ENCODE results near the gene CCNK.
A peak's percentile ranks its signal among the peaks of the same experiment; 100 is the strongest.

CCNK gene

DNA sequence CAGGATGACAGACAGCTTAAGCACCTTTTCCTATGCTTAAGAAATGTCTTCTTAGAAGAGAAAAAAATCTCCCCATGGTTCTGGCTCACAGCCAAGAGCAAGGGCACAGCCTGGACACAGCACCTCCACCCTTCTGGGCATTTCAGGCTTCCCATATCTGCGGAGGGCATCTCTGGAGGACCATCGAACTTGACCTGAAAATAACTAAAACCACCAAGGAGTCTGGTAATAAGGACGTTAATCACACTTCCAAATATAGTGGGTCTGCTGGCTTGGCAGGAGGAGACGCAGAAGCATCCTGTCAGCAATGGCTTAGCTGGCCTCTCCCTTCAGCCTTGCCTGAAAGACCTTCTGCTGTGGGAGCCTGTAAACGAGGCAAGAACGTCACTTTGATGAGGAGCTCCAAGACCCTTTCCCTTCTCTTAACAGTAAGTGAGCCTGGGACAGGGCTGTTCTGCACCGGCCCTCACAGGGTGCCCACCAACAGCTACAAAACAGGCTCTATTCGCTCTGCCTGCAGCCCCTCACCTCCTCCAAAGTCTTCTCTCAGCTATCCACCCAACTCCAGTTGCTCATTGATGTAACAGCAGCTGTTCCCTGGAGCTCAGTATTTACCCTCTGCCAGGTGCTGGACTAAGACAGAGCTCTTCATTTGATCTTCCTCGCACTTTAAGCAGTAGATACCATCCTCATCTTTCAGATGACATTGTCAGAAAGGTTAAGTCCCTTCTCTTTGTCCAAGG, 13.7 kb upstream of the CCNK start:
- no peak for DNase-seq

DNA sequence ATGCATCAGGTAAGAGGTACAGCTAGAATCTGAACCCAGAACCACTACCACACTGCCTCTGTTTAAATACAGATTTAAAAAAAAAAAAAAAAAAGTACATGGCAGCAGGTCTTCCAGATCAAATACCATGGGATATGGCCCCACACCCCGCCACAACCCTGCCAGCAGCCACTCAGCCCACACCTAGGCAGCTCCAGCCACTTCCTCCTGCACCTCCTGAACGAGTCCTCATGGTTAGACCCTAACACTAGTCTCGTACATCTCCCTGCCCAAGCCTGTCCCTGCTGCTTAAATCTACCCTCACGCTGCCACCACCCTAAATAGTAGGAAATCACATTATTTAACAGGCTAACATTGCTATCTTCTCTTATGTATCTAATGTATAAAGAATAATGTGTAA, 13.1 kb upstream of the CCNK start:
- DNase-seq, result no peak

DNA sequence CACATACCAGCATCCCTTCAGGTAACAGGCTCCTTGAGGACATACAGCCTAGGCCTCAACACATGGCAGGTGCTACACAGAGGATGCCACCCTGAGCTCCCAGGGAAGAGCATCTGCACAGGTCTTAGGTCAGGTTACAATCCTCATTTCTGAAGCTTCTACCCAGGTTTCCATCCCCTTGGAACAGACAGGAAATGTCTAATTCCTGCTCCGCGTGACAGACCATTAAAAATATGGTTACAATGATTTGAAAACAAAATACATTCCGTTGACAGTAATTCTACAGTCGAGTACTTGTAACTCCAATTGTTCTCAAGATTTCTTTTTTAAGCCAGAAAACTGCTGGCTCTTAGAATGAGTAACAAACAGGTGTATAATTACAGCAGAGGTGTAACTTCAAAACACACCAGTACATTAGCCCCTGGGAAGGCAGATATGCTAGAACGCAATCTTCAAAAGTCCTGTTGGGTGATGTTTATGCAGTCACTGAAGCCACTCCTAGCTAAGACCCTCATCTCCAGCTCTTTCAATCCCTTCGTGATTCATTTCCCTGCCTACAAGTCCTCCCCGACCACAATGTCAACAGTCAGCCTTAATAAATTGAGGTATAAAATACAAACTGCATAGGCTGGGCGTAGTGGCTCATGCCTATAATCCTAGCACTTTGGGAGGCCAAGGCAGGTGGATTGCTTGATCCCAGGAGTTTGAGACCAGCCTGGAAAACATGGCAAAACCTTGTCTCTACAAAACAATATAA, 12.2 kb upstream of the CCNK start:
- no peak for DNase-seq

DNA sequence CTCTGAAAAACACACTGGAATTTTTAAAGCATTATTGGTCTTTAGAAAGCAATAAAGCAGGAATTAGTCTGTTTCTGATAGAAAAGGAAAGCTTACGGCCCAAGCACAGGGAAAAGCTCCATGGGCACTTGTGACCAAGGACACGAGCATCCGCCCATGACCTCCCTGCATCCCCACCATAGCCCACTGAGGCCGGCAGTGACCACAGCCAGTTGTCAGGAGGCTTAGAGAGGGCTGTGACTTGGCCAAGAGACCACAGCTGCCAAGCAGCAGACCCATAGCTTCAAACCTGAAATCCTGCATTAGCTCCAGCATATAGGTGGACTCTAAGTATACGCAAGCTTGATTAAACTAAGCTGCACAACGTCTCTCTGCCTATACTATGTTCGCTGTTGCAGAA, 9.5 kb upstream of the CCNK start:
- DNase-seq, result no peak

DNA sequence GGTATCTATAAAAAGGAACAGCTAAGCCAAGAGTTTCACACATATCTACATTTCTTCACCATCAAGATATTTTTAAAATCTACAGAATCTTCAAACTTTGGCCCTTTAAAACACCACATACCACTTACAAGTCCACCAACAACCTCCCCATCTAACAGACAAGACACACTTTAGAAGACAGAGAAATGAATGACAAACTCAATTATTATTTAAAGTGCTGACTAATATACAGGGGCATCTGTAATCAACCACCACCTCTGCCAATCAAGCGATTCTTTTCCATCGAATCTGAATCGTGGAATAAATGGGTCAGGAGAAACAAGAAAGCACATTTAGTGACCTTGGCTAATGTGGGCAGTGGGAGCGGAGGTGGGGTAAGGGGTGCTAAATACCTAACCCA, 8.3 kb upstream of the CCNK start:
- no peak for DNase-seq

DNA sequence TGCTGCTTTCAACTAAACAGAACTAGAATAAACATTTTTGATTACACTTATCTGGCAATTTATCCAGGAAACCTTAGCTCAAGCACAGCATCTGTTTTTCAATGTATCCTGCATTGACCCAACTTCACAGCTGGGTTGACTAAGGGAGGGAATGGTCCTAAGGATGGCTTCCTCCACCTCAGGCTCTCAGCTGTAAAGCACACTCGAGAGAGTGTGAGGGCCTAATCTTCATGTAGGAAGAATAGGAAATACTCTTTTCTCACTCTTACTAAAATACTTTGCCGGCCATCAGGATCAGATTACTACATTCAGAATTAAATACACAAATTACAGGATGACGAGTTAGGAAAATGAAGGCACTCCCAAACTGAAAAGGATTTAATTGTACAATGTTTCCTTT, 7.8 kb upstream of the CCNK start:
- DNase-seq, result no peak

DNA sequence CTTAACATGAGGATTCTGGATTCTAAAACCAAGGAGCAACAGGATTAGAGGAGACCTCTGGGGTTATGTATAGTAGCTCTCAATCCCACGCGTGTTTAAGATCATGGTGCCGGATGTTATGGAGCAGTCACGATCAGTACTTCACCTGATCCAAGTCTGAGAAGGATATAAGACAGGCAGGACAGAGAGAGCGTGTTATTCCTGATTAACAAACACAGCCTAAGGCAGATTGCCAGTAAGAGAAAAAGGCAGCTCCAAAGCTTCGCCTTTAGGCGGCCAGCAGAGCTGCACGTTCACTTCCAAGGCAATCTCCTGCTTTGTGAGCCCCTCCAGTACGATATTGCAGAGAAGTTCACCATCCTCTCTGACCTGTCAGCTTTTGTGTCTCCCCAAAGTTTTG, 6.0 kb upstream of the CCNK start:
- no peak for DNase-seq

DNA sequence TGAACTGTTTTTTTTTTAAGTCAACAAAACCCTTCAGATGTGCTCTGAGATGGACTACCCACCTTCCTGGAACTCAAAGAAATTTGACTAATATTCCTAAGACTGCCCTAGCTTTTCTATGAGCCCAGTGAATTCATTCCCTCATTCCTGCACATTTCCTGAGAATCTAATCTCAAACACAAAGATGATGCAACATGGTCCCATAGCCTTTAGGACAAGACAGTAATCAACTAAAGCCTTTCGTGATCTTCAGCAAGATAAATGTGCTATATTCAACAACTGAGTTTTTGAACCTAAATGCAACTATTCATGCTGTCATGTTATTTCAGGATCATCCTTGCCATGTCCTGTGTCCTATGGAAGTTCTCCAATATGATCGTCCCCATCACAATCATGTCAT, 5.5 kb upstream of the CCNK start:
- DNase-seq, result no peak

DNA sequence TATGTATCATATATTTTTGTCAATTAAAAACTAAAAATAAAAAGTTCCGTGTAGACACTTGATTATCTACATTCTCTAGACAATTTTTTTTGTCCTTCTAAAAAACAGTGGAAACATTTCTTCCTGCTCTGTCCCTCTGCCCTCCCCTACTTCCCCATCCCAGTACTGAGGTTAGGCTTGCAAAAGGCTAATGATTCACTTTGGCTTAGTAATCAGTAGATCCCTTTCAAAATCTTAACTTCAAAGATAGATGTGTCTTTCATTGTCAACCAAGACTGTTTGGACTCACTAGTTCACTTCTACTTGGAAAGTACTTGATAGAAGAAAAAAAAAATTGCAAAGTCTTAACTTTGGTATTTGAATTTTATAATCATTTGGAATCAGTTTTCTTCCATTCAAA, 4.3 kb upstream of the CCNK start:
- no peak for DNase-seq

DNA sequence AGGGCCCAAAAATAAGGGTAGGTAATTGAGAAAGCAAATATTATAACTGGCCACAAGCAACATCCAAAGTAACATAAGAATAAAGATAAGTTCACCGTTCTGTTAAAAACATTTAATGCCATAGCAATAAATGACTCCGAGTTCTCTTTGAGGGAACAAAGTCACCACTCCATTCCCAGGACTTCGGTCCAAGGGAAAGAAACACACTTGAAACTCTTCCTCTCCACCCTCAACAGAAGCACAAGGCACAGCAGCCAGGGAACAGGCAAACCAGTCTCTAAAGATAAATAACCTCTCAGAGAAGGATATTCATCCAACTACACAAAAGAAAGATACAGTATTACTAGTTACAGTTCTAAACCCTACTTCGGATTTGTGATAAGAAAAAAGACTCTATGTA, 3.1 kb upstream of the CCNK start:
- no peak for DNase-seq

DNA sequence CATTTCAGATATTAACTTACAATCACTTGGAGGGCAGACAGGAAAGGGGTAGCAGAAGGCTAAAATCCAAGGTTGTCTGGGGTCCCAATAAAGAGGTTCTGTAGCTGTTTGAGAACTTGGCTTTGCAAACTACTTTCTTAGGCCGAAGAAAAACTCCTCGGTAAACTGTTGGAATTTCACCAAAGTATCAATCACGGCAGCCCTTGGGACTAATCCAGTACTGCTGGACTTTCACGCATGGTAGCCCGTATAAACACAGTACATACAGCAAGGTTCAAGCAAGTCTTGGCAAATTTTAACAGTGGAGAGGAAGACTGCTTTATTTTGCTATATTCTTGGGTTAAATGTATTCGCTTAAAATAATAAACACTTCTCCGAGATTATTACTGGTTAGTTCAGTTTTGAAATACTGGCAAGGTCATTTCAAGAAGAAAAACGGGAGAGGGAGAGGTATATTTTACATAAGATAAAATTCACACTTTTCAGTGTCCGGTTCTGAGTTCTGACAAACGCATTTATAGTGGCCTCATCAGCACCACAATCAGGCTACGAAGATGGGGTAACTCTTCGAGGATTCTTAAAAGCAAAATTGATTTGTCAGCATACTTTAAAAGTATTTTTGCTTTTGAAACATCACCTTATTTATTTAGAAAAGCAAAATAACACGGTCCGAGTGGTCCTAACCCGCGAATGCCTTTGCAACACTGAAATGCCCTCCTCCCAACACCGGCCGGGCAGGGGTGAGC, 1.9 kb upstream of the CCNK start:
- no peak for DNase-seq

DNA sequence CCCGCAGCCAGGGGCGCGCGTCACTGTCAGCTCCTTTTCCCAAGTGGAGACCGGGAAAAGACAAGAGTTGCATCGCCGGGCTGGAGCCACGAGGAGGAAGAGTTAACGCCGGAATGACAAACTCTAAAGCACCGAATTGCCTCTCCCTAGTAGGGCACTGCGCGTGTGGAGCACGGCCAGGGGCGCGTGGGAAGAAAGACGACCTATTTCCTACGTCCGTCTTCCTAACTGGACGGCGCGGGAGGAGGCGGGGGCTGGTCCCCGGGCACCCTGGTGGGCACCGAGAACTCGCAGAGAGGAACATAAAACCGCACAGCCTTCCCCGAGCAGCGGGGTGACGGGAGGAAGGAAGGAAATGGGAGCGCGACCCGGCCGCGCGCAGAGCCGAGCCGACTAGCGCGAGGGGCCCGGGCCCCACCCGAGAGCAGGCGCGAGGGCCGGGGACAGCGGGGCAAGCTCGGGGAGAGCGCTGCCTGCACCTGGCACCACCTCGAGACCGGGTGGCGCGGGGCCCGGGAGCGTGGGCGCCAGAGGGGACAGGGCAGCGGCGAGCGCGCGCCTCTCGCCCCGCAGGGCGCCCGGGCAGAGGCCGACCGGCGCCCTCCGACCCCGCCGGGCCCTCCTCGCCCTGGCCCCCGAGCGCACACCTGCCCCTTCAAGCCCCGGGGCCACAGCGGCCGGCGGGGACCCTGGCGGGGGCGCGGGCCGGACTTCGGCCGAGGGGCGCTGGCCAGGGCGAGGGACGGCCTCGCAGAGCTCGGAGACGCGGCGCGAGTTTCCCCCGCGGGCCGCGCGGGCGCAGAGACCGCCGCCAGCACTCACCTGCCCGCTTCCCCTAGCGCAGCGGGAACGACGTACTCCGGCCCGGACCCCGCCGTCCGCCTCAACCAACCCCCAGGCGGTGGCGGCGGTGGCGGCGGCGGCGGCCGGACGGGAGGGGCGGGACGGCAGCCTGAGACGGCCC, 1.0 kb upstream of the CCNK start, which contains the start of gene SETD3:
SETD3 (minus strand) TSS at position 954 of the 964 bp plus-strand sequence. CDS start 15,054 bp downstream, outside the sequence.
- peak; percentile 60 for DNase-seq

DNA sequence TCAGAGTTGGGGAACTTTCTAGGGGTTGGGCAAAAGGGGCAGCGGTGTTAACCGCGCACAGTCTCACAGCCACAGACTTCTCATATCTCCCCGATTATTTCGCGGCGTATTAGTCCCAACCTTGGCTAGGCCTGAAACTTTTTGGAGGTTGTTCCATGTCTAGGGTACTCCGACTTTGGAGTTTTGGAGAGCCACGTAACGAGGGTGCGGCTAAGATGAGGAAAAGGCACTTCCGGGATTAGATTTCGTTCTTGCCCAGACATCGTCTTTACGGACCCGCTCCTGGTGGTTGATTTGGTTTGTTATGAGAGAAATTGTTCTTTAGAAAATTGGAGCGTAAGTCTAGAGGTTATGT, 513 bp downstream of the CCNK start:
- DNase-seq, result peak; percentile 30

DNA sequence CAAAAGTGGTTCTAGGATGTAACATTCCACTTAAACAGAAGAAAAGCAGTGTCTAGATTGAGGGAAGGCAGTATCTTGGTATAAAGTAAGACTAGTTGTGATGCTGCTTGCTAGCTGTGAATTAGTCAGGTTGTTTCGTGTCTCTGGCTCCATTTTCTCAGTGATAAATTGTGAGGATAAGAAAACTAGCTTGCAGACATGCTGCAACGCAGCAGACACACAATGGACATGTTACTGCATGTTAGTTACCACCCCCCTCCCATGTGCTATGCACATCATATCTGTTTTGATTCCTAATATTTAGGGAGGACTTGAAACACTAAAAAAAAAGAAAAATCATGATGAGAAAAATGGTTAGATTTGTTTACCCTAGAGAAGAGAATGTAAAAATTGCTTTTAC, 2.9 kb downstream of the CCNK start:
- no peak for DNase-seq

DNA sequence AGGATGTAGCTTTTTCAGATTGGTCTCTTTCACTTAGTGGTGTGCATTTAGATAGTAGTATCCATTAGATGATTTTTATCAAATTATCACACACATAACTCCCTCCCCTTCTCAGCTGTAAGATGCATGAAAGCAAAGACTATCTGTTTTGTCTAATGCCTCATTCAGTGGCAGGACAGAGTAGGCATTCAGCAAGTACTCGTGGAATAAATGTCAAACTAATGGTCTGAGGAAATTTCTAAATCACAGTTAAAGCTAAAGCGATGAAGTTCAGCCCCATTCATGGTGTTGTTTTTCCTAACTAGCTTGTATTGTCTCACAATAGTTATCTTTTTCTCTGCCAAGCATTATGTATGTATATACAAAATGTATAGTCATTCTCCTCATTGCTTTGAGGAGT, 16.1 kb downstream of the CCNK start:
- no peak for DNase-seq

DNA sequence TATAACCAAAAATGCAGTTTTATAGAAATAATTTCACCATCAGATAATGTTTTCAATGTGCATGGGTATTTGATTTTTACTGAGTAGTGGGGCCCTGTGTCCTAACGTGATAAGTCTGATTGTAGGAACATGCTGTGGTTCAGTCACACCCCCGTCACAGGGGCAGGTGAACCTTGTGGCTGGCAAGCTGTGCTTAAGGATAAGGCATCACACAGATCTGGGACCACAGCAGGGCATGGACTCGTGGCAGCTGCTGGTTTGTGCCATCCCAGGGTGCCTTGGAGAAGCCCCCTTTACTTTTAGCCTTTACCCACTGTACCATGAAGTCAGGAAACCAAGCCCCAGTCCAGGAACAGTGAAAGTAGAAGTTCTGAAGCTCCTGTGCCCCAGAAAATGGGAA, 16.7 kb downstream of the CCNK start:
- DNase-seq, result no peak

DNA sequence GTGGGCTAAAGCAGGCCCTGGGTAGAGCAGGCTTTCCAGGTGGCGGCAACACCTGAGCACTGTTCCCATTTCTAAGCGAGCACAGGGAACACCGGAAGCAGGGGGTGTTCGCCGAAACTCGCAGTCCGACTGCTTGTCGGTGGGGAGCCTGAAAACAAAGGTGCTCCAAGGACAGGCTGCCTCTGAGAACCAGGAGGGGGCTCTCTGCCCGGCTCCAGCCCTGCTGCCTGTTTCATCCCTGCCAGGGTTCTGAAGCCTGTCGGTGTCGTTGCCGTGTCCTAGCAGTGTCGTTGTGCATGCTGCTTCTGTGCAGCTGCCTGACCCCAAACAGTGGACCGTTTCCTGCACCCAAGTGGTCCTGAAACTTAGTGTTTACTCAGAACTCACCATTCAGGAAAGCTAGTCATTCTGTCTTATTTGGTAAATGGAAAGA, 21.8 kb downstream of the CCNK start:
- no peak for DNase-seq

DNA sequence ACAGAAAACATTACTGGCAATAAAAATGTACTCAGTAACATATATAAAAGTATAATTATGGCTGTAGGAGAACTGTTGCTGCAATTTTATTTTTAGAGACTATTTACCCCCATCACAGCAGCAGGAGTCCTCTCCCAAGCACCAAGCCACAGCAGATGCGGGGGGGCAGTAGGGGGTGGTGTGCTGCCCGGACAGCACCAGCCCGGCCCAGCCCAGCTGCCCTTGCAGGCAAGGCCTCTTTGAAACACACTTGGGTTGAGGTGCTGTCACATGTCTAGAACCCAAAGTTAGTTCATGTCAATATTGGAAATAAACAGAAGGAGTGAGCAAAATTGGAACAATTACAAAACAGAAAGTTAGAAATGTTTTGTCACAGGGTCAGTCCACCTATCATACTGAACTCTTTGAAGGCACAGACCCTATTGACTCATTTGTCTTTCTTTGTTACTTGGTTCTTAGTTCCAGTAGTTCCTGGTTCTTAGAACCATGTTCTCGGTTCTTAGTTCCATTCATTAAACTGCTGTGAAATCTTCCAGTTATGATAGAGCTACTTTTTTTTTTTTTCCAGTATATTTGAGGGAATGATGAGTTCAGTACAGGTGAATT, 22.7 kb downstream of the CCNK start:
- DNase-seq, result no peak

DNA sequence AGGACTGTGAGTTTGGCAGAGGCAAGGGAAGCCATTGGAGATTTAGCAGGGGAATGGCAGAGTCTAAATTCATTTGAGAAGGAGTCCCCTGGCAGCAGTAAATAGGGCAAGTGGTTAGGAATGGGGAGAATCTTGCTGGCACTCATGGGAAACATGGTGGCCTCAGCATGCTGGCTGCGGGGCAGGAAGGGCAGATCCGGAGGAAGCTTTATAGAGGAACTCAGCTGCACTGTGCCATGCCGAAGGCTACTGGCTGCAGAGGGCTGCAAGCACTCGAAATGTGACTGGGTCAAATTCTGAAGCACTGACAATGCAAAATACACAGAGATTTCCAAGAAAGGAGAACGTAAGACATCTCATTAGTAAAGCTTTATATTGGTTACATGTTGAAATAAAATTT, 23.9 kb downstream of the CCNK start:
- no peak for DNase-seq

DNA sequence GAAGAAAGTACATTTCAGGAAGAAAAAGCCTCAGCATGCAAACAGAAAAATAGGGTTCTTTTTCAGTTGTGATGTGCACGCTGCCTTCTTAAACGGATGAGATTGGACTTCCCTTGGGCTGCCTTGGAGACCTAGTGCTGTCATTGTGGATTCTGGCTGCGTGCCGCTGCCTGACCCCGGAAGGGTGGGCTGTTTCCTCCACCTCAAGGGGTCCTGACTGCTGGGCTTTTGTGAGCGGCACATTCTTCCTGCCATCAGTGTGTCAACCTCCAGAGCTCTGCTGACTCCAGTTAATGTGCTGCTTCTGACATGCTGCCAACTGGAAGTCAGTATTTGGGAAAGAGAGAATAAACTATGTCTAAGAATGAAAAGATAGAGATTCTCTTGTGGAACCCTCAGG, 25.1 kb downstream of the CCNK start:
- no peak for DNase-seq

DNA sequence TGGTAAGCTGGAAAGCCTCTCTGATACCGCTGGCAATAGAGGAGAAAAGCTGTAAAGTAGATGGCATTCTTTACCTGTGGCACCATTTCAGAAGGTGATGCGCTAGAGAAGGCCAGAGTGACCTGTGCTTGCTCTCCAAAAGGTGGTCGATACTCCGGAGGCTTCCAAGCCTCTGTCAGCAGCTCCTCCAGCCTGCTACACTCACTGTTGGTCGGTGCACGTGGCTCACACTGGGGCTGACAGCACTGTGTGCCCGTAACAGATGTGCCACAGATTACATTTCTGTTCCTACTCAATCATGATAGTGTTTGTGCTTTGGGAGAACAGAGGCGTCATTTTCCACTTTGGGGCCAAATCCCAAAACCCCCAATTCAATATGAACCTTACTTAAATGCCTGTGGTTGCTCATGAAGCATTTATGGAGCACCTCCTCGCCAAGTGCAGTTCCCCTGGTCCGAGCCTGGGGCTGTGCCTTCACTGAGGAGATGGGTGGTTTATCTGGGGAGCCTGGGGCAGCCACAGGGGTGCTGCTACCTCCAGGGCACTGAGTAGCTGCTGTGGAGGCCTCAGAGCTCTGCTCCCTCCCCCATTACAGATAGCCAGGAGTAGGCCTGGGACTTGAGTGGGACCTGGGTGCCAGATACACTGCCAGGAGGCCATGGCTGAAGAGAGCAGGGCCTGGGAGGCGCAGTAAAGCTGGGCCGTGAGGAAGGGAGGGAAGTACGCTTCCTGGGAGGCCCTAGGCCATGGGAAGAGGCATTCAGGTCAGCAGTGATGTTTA, 26.8 kb downstream of the CCNK start:
- no peak for DNase-seq
